ENCODE measurements around the gene KLHL30. TPM values are rescaled to one million over a fixed set of nuclear protein-coding genes. Genes with fewer than 3 reads are reported as not detected.
A peak's percentile ranks its signal among the peaks of the same experiment; 100 is the strongest.
"Not testable (repeated sequence)": the region's sequence is repeated elsewhere in the genome, so short reads cannot be mapped to it uniquely, and the experiment has no call there.

KLHL30 gene
- total RNA-seq, 2 donors from 2014 or later: 9.6 to 10.7 TPM

DNA sequence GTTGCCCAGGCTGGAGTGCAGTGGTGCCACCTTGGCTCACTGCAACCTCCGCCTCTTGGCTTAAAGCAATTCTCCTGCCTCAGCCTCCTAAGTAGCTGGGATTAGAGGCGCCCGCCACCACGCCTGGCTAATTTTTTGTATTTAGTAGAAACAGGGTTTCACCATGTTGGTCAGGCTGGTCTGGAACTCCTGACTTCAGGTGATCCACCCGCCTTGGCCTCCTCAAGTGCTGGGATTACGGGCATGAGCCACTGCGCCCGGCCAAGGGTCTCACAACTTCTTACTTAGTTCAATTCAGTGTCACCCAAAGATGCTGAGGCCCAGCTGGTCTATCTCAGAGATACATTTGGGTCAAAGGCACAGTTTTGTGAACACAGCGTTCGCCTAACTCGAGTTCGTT lies 22.8 kb upstream of the KLHL30 start:
- peak; percentile 41 for DNase-seq (ENCODE audit: low spot score)

DNA sequence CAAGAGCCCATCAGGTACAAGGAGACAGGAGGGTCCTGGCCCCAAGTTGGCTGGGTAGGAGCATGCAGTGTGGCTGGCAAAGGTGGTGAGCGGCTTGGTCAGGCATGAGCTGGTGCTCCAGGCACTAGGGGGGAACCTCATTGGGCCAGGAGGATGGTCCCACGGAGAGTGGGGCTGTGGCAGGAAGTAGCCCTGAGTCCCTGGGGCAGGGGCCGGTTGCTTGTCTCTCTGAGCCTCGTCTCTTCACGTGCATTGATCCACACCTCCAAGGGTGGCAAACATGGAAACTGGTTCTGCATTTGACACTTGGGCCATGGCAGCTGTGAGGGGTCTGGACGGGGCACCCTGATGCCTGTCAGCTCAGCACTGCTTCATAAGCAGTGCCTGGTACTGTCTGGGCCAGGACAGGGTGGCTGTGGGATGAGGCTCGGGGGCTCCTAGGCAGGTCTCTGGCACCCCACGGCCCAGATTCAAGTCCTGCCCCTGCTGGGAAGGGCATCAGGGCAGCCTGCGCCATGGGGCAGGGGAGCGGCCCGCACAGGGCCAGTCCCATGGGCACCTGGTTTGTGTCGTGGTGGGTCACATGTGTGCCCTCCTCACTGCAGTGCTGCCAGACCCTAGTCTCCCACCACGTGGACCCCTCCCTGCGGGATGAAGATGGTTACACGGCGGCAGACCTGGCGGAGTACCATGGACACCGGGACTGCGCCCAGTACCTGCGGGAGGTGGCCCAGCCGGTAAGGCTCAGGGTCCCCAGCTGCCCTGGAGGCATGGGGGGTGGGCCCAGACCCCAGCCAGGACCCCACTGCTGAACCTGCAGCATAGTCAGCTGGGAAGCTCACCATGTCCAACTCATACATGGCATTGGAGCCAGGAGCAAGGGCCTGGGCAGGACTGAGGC lies 21.9 kb upstream of the KLHL30 start:
- intact Hi-C loops (cut with DNase I): no loop called here
- peak; percentile 72 for DNase-seq (ENCODE audit: low spot score)

More for the DNA sequence above, 22.8 kb upstream of the KLHL30 start:
- intact Hi-C loops (cut with DNase I): not testable (repeated sequence)

DNA sequence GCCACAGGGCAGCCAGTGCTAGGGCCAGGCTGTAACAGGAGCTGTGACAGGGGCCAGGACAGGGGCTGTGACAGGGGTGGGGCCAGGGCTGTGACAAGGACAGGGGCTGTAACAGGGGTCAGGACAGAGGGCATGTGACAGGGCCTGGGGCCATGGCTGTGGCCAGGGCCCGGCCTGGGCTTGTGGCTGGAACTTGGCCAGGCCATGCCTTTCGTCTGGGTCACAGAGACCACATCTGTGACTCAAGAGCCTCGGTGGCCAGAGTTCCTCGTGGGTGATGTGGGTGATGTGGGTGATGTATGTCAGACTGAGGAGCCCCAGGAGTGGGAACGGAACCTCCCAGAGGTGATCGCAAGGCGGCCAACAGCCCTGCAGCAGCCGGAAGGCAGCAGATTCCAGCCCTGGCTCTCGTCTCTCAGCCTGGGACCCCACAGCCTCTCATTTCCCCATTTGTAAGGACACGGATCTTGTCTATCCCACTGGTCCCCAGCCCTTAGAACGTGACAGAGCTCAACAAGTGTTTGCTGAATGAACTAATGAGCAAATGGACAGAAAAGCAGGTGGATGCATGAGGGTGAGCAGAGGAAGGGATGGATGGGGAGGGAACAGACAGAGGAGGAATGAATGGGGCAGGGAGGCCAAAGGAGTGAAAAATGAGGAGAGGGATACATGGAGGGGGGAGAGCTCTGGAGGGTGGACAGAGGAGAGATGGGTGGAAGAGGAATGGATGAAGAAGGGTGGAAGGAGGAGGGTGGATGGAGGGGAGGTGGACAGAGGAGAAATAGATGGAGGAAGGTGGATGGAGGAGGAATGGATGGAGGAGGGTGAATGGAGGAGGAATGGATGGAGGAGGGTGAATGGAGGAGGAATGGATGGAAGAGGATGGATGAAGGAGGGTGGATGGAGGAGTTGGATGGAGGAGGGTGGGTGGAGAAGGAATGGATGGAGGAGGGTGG lies 21.0 kb upstream of the KLHL30 start:
- peak; percentile 55 for DNase-seq (ENCODE audit: low spot score)
- intact Hi-C loops (cut with DNase I): no loop called here

DNA sequence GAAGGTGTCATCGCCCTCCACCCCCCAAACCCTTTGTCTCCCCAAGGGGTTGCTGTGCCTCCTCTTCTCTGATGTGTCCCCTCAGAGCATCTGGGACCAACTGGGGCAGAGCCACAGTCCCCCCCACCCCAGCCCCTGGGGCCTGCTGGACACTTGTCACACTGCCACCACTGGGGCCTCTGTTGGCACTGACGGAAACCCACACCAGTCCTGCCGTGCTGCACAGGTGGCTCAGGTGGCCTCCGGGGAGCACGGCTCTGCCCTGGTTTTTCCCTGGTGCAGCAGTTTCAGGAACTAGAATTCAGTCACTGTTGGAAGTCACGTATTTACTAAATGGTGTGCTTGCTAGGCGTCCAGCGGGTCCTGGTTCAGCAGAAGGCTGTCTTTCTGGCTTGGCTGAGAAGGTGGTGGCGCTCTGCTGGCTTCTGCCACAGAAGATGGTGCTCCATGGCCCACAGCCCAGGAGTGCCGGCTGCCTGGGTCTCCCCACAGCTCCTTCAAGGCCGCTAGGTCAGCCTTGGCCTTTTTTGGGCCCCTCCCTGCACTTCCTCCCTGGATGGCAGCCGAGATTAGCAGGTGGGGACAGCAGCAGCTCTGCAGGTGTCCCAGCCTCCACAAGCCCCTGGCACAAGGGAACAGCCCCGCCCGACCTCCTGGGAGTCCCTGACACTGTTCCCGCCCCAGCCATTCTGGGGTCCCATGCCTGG lies 18.6 kb upstream of the KLHL30 start:
- DNase-seq (ENCODE audit: low spot score): peak; percentile 78
- intact Hi-C loops (cut with DNase I): loop anchor here in 1 of 2 donors (10.0 kb wide), 1 partner anchor 135 kb away; no protein-coding TSS in a partner anchor

DNA sequence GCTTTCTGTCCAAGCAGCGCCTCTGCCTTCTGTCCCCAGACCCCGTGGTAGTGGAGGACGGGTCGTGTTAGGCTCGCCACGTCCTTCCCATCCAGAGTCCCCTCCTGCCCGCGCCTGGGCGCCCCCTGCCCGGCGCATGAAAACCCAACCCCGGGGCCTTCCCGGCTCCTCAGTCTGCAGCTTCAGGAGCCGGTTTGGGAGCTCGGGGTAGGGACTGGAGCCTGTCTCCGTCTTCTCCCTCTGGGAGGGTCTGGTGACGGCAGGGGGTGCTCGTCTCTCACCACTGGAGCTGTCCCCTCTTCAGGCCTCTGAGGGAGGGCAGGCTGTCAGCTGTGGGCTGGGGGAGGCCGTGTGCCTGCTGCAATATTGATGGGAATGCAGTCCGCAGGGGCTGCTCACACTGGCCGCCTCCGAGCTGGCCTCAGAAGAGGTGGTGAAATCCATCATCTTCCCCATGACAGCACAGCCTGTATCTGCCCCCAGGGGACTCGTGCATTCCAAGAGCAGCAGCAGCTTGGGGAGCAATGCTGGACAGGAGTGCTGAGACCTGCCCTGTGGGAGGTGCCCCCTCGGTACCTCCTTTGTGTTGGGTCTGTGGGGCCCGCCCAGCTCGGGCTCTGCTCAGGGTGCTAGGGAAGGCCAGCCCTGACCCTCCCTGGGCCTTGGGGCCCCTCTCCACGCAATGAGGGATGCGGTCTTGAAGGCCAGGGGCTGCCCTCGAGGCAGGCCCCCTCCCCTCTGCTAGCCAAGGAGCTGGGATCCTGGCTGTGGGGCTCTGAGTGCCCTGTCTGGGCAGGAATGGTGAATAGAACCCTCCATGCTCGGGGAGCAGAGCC lies 17.8 kb upstream of the KLHL30 start:
- intact Hi-C loops (cut with DNase I): loop anchor here in 1 of 2 donors (10.0 kb wide), 1 partner anchor 134 kb away; no protein-coding TSS in a partner anchor
- DNase-seq (ENCODE audit: low spot score): peak; percentile 74

DNA sequence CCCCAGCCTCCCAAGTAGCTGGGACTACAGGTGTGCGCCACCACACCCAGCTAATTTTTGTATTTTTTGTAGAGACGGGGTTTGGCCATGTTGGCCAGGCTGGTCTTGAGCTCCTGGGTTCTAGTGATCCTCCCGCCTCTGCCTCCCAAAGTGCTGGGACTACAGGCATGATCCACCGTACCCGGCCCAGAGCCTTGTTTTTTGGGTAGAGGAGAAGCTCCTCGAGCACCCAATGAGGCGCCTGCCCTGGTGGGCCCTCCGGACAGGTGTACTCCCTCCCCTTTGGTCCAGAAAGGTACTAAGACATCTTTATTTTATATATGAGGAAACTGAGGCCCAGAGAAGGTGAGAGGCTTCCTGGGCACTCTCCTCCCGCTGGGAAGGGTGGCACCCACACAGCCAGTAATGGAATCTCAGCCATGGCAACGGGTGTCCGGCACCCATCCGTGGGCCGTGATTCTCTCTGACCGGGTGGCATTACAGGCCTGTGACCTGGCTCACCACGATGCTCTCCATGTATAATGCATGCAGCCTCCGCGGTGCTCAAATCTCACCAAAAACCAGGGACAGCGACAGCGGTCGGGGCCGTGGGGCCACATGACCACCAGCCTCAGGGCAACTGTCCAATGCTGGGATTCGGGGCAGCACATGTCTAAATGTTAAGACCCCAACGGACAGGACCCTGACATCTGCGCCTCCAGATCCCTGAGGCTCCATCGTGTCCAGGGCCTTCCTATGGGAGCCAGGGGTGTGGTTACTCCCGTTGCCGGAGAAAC lies 16.8 kb upstream of the KLHL30 start:
- intact Hi-C loops (cut with DNase I): loop anchor here in 1 of 2 donors (10.0 kb wide), 1 partner anchor 133 kb away; no protein-coding TSS in a partner anchor
- peak; percentile 71 for DNase-seq (ENCODE audit: low spot score)

DNA sequence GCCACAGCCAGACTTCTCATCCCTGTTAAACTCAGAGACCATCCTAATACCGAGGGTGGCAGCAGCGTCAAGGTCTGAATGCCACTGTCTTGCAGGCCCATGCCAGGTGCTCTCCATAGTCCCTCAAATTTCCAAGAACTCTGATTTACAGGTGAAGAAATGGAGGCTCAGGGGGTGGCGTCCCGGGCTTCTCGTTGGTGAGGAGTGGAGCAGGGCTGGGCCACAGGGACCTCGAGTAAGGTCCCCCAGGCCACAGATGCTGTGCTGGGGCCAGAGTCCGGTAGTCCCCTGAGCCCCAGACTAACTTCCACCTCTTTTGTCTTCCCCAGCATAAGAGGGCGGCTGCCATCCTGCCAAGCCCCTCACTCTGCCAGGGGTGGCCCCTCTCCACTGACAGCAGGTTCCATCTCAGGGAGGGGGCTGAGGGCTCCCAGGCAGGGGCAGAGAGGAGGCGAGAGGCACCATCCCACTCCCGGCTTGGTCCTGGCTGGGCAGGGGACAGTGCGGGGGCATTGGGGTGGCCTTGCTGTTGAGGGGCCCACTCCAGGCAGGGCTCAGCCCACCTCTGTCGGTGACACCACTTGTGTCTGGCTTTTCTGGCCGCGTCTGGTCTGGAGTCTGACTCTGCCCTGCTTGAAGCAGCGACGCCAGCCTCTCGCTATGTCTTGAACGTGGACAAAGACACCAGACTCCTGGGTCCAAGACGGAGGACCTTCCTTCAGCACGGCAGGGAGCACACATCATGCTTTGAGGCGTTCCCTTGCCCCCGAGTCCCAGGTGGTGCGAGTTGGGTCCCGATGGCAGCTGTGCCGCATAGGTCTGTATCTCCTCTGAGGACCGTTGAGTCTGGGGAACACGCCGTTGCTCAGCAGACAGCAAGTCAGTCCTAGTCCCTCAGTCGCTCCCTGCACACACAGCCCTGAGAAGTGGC lies 15.9 kb upstream of the KLHL30 start:
- intact Hi-C loops (cut with DNase I): loop anchor here in 1 of 2 donors (10.0 kb wide), 1 partner anchor 132 kb away; no protein-coding TSS in a partner anchor

DNA sequence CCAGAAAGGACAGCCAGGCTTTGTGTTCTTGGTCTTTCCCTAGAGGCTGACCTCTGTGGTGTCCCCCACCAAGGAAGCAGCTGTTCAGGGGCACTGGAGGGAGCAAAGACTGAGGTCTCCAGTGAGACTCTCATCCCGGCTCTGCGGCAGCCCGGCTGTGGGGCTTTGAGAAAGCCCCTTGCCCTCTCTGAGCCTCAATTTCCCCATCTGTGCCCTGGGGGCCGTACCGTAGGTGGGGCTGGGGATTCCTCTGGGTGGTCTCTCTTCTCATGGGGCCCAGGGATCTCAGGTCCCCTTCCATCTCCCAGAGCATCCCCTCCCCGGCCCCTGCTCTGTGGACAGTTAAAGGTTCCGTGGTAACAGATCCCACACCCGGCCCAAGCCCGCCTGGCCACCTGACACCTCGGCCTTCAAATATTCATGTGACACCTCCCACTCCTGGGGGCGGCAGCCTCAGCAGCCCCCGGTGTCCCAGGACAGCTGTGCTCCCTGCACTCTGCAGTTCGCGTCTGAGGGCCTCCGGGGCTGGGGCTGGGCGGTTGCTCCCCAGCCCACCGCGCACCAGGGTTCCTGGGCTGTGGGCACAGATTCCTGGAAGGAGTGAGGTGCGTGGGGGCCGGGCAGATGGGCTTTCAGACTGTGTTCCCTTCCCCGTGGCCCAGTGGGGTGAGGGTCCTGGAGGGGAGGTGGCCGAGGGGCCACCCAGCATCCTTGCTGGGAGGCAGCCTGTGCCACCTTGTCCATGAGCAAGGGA lies 15.1 kb upstream of the KLHL30 start:
- peak; percentile 57 for DNase-seq (ENCODE audit: low spot score)
- intact Hi-C loops (cut with DNase I): loop anchor here in 1 of 2 donors (10.0 kb wide), 1 partner anchor 131 kb away; no protein-coding TSS in a partner anchor

More for the DNA sequence above, 15.9 kb upstream of the KLHL30 start:
- peak; percentile 67 for DNase-seq (ENCODE audit: low spot score)

DNA sequence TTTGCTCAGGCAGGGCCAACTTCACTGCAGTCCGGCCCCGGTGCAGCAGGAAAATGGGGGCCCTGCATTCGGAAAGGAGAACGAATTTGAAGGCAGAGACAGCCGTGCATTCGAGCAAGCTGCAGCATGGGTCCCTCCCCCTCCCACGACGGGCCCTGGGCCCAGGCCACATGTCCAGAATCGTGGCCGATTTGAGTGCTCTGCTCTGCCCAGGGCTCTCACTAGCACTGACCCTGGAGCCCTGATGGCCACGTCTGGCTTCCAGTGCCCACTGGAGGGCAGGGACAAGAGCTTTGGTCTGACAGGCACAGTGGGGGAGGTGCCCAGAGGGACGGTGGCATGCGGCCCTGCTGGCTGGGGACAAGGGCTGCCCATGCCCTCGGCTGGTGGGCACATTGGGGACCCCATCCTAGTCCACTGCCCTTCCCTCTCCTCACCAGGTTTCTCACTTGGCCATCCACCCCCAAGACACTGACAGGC lies 14.4 kb upstream of the KLHL30 start:
- peak; percentile 46 for DNase-seq (ENCODE audit: low spot score)
- intact Hi-C loops (cut with DNase I): loop anchor here in 1 of 2 donors (10.0 kb wide), 1 partner anchor 131 kb away; no protein-coding TSS in a partner anchor

DNA sequence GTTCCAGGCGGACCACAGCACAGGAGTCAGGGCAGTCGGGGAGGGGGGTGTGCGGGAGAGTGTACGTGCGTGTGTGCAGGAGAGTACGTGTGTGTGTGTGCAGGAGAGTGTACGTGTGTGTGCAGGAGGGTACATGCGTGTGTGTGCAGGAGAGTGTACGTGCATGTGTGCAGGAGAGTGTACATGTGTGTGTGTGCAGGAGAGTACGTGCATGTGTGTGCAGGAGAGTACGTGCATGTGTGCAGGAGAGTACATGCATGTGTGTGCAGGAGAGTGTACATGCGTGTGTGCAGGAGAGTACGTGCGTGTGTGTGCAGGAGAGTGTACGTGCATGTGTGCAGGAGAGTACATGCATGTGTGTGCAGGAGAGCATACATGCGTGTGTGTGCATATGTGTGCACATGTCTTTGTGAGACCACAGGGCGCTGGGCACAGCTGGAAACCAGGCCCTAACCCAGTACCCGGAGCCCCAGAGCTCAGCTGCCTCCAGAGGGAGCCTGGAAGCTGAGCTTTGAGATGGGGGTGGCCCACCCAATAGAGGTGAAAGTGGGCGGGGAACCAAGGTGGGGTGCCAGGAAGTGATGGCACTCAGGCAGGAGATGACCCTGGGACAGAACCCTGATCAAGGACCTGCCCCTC lies 13.9 kb upstream of the KLHL30 start:
- DNase-seq (ENCODE audit: low spot score): peak; percentile 67
- intact Hi-C loops (cut with DNase I): loop anchor here in 1 of 2 donors (10.0 kb wide), 1 partner anchor 130 kb away; no protein-coding TSS in a partner anchor

DNA sequence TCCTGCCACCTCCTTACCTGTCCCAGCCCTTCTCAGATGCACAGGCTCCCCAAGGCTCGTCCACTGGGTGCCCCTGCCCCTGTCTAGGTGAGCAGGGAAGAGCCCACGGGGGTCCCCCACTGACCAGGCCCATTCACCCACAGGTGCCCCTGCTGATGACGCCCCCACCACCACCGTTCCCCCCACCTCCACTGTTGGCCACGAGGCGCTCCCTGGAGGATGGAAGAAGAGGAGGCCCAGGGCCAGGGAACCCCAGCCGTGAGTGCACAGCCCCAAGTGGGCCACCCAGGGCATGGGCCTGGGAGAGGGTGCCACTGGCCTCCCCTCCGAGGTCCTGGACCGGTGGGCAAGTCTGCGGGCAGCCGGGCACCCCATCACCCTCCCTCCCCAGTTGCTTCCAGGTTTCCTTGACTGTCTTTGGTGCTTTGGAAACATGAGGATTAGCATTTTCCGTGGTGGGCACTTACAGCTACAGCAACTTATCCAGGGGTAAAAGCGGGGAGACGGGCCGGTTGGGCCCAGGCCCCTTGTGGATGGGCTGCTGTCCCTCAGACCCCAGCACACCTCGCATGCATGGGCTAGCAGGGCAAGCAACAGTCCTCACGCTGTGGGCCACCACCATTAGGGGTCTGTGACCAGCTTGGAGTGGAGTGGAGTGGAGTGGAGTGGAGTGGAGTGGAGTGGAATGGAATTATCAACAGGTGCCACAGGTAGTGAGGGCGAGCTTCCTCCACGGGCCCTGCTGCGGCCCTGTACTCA lies 13.2 kb upstream of the KLHL30 start:
- peak; percentile 78 for DNase-seq (ENCODE audit: low spot score)
- intact Hi-C loops (cut with DNase I): loop anchor here in 1 of 2 donors (10.0 kb wide), 1 partner anchor 129 kb away; no protein-coding TSS in a partner anchor

DNA sequence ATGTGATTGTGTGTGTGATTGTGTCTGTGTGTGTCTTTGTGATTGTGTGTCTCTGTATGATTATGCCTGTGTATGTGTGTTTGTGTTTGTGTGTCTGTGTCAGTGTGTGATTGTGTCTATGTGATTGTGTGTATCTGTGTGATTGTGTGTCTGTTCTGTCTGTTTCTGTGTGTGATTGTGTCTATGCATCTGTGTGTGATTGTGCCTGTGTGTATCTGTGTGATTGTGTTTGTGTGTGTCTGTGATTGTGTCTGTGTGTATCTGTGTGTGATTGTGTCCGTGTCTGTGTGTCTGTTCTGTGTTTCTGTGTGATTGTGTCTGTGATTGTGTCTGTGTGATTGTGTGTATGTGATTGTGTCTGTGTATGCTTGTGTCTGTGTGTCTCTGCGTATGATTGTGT lies 12.1 kb upstream of the KLHL30 start:
- intact Hi-C loops (cut with DNase I): loop anchor here in 1 of 2 donors (10.0 kb wide), 1 partner anchor 128 kb away; no protein-coding TSS in a partner anchor
- no peak for DNase-seq (ENCODE audit: low spot score)

DNA sequence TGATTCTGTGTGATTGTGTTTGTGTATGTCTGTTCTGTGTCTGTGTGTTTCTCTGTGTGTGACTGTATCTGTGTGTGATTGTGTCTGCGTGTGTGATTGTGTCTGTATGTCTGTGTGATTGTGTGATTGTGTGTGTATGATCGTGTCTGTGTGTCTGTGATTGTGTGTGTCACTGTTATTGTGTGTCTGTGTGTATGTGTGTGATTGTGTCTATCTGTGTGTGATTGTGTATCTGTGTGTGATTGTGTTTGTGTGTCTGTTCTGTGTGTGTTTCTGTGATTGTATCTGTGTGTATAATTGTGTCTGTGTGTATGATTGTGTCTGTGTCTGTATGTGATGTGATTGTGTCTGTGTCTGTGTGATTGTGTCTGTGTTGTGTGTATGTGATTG lies 11.7 kb upstream of the KLHL30 start:
- DNase-seq (ENCODE audit: low spot score): no peak
- intact Hi-C loops (cut with DNase I): loop anchor here in 1 of 2 donors (10.0 kb wide), 1 partner anchor 128 kb away; no protein-coding TSS in a partner anchor

All from posterior vena cava (tissue), 2 donors.